SK-N-SH treated with all-trans-retinoic acid at 6 μM for 48 hours (cell line): ENCODE measurements around the gene PCSK5.

Experiments
- CSDC2 ChIP-seq: fragments of 250-450 bp; sonication (Bioruptor Pico); IDR thresholded peaks from 2 replicates; pipeline ENCODE4 v1.5.0; 2020; ENCODE audit warnings: mild to moderate bottlenecking, moderate library complexity
- CSRNP3 ChIP-seq: fragments of 250-450 bp; sonication (Bioruptor Pico); IDR thresholded peaks from 2 replicates; pipeline ENCODE4 v1.5.1; 2021; ENCODE audit warnings: mild to moderate bottlenecking, moderate library complexity
- GLIS3 ChIP-seq: fragments of 250-450 bp; sonication (Bioruptor Pico); IDR thresholded peaks from 2 replicates; pipeline ENCODE4 v1.5.0; 2020; ENCODE audit warnings: mild to moderate bottlenecking, moderate library complexity
- ISL1 ChIP-seq: fragments of 250-450 bp; sonication (Bioruptor Pico); IDR thresholded peaks from 2 replicates; pipeline ENCODE4 v2.1.2; 2022; ENCODE audit warnings: mild to moderate bottlenecking, moderate library complexity
- PPARA ChIP-seq: fragments of 250-450 bp; sonication (Bioruptor Pico); IDR thresholded peaks from 2 replicates; pipeline ENCODE4 v1.5.0; 2020; ENCODE audit warnings: mild to moderate bottlenecking, borderline replicate concordance
- RARB ChIP-seq: fragments of 250-450 bp; sonication (Bioruptor Pico); IDR thresholded peaks from 2 replicates; pipeline ENCODE4 v1.8.0; 2021; ENCODE audit warnings: mild to moderate bottlenecking, moderate library complexity
- ZC3H10 ChIP-seq: fragments of 250-450 bp; sonication (Bioruptor Pico); IDR thresholded peaks from 2 replicates; pipeline ENCODE4 v1.5.1; 2021; ENCODE audit warnings: mild to moderate bottlenecking, moderate library complexity
- ZFP3 ChIP-seq: fragments of 250-450 bp; sonication (Bioruptor Pico); IDR thresholded peaks from 2 replicates; pipeline ENCODE4 v1.5.0; 2020; ENCODE audit warnings: mild to moderate bottlenecking, moderate library complexity
- ZFP30 ChIP-seq: fragments of 450-650 bp; formaldehyde crosslinking; IDR thresholded peaks from 2 replicates; pipeline ENCODE4 v1.5.0; 2022; ENCODE audit warnings: mild to moderate bottlenecking, moderate library complexity
- ZNF70 ChIP-seq: fragments of 450-650 bp; formaldehyde crosslinking; IDR thresholded peaks from 2 replicates; pipeline ENCODE4 v1.5.0; 2020; ENCODE audit warnings: mild to moderate bottlenecking, moderate library complexity
- TF ChIP-seq, protein P1 (sequence below): fragments of 250-450 bp; sonication (Bioruptor Pico); IDR thresholded peaks from 2 replicates; pipeline ENCODE4 v1.8.0; 2020; ENCODE audit warnings: mild to moderate bottlenecking, moderate library complexity, borderline replicate concordance

DNA sequence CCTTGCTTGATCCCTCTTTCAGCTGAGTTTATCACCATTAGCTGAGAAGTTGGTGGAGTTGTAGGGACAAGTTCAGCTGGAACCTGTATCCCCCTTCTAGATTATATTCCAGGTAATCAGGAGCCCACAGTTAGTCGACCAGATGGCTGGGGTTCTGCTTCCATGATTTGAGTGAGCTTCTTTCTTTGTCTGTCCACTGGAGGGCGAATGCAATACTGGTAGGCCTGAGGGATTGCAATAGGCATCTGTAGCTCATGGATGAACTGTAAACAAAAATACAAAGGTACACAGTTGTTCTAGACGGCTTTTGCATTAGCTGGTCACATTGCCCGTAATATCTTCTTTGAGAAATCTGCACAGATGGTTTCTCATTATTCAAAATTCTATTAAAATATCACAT, 88.9 kb downstream of the PCSK5 start:
- TF ChIP-seq ZFP3 (CRISPR knock-in tag) (no peak), CSRNP3 (CRISPR knock-in tag) (no peak), ZC3H10 (CRISPR knock-in tag) (no peak), PPARA (CRISPR knock-in tag) (no peak), GLIS3 (CRISPR knock-in tag) (no peak), CSDC2 (CRISPR knock-in tag) (no peak), ISL1 (no peak), ZNF70 (CRISPR knock-in tag) (no peak), RARB (CRISPR knock-in tag) (no peak), ZFP30 (CRISPR knock-in tag) (no peak)
- TF ChIP-seq, protein P1, sequence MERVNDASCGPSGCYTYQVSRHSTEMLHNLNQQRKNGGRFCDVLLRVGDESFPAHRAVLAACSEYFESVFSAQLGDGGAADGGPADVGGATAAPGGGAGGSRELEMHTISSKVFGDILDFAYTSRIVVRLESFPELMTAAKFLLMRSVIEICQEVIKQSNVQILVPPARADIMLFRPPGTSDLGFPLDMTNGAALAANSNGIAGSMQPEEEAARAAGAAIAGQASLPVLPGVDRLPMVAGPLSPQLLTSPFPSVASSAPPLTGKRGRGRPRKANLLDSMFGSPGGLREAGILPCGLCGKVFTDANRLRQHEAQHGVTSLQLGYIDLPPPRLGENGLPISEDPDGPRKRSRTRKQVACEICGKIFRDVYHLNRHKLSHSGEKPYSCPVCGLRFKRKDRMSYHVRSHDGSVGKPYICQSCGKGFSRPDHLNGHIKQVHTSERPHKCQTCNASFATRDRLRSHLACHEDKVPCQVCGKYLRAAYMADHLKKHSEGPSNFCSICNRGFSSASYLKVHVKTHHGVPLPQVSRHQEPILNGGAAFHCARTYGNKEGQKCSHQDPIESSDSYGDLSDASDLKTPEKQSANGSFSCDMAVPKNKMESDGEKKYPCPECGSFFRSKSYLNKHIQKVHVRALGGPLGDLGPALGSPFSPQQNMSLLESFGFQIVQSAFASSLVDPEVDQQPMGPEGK (CRISPR knock-in tag) = no peak
